H1 (cell line): ENCODE measurements around the gene CAPN3. TPM values are rescaled to one million over a fixed set of nuclear protein-coding genes. Genes with fewer than 3 reads are reported as not detected.

Experiments used
- RFX5 ChIP-seq: IDR thresholded peaks from 2 replicates; pipeline ENCODE4 v1.6.1; 2011; ENCODE audit warnings: low read depth, low read length, improper control_type of control experiment, borderline replicate concordance
- polyA plus RNA-seq, 7 experiments: library from polyadenylated mRNA; depleted of rRNA in 3 of 7; stranded (reverse) in 5 of 7; unstranded in 2 of 7; fragments of >200 nt in 5 of 7; fragments of 200-250 nt in 2 of 7; gene quantifications; 1 replicate in 5 of 7; 2 replicates in 1 of 7; 4 replicates in 1 of 7; pipeline versions ENCODE4 v1.2.1 to v1.2.3, GENCODE V29; 2011 to 2013; ENCODE audit warnings: missing spikeins in 2 of 7, mixed read lengths in 2 of 7
- total RNA-seq: library from RNA; stranded (reverse); fragmentation: NEBNext Ultra II Directional; extraction: Animal tissue kit (Norgen Biotek cat#: 25700); gene quantifications from 2 replicates; pipeline ENCODE4 v1.2.1, GENCODE V29; 2021

CAPN3 gene
- total and polyA plus RNA-seq, 2 of the 8 experiments (the other 6 are each of a cell fraction or from before 2014, with no cell fraction given), result 0.80 to 2.1 TPM

- TF ChIP-seq RFX5, result no peak
Observed at GRCh38 chr15:42345504-42345903, 13.8 kb upstream of the CAPN3 start (continued).
